NK-92 (cell line): ENCODE results near the gene ASH1L.
"Not testable (repeated sequence)": the region's sequence is repeated elsewhere in the genome, so short reads cannot be mapped to it uniquely, and the experiment has no call there.

Experiments
- DNase-seq: peaks from one replicate; lab custom pipeline; 2025; ENCODE audit not compliant: unreplicated experiment; lab: John Stamatoyannopoulos, UW

Gene ASH1L

DNA sequence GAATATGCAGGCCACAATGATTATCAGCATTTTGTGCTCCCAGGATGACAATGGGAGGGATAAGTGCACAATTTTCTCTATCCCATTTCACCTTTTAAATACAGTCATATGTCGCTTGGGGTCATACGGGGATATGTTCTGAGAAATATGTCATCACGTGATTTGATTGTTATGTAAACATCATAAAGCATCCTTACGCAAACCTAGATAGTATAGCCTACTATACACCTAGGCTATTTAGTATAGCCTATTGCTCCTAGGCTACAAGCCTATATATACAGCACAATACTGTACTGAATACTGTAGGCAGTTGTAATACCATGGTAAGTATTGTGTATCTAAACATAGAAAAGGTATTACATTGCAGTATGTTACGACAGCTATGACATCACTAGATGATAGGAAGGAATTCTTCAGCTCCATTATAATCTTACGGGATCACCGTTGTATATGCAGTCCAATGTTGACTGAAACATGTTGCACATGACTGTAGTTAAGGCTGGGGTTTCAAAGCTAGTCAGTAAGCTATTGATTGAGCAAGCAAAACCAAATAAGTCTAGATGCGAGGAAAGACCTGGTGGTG, 223.0 kb downstream of the ASH1L start:
- DNase-seq: no peak

DNA sequence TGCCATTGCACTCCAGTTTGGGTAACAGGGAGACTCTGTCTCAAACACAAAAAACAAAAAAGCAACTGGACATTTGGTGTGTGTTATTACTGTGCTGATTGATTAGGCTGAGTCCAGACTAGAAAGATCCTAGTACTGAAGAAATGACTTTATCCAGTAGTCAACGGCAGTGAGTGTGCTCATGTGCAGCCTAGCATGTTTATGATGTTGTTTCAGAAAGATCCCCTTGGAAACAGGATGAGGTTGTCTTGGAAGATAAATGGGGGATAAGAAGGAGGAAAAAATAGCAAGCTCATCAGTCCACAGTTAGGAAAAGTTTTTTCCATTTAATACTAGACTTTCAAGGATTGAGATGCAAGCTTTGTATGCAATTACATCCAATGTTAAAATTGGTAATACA, 227.6 kb downstream of the ASH1L start:
- DNase-seq: no peak

DNA sequence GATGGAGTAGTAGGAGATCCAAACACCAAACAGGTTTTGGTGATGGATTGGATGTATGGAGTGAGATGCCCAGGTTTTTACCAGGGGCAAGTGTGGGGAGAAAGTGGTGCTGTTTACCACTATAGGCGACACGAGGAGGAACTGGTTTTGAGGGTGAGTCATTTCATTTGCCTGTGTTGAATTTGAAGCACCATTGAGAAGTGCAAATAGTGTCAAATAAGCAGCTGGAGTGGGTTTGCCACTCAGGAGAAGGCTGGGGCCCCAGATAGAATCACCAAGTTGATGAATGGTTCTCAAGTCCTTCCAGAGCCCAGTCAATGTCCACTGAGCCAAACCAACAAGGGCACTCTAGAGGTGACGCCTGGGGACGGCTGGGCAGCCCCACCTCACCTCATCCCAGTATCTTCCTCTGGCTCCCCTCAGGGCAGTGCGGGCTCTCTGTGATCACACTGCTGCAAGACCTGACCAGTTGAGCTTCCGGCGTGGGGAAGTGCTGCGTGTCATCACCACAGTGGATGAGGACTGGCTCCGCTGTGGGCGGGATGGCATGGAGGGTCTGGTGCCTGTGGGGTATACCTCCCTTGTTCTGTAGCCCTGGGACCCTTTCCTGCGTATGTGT, 232.5 kb downstream of the ASH1L start:
- DNase-seq: no peak

DNA sequence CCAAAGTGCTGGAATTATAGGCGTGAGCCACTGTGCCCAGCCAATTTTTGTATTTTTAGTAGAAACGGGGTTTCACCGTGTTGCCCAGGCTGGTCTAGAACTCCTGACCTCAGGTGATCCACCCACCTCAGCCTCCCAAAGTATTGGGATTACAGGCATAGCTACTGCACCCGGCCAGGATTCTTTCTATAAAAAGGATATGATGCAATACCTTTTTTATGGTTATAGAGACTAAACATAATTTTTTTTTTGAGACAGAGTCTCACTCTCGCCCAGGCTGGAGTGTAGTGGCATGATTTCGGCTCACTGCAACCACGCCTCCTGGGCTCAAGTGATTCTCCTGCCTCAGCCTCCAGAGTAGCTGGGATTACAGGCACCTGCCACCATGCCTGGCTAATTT, 233.7 kb downstream of the ASH1L start:
- DNase-seq: not testable (repeated sequence)

DNA sequence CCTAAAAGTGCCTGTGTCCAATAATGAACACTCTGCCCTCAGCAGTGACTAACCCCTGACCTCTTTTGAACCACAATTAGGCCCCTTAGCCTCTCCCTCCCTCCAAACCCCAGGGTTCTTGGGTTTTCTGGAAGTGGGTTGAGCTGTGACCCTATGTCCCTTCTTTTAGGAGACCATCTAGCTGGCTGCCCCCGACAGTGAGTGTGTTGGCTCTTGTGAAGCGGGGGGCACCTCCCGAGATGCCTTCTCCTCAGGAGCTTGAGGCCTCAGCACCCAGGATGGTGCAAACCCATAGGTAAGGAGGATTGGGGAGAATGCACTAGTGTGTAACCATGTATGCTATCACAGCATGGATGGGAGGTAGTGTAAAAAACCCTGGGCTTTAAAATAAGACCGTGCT, 234.6 kb downstream of the ASH1L start:
- no peak for DNase-seq

DNA sequence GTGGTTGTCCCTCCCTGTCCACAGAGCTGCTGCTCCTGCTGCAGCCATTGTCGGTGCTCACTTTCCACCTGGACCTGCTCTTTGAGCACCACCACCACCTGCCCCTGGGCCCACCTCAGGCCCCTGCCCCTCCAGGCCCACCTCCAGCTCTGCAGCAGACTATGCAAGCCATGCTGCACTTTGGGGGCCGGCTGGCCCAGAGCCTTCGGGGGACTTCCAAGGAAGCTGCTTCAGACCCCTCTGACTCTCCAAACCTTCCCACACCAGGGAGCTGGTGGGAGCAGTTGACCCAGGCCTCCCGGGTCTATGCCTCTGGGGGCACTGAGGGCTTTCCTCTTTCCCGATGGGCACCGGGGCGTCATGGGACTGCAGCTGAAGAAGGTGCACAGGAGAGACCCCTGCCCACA, 236.0 kb downstream of the ASH1L start:
- no peak for DNase-seq

DNA sequence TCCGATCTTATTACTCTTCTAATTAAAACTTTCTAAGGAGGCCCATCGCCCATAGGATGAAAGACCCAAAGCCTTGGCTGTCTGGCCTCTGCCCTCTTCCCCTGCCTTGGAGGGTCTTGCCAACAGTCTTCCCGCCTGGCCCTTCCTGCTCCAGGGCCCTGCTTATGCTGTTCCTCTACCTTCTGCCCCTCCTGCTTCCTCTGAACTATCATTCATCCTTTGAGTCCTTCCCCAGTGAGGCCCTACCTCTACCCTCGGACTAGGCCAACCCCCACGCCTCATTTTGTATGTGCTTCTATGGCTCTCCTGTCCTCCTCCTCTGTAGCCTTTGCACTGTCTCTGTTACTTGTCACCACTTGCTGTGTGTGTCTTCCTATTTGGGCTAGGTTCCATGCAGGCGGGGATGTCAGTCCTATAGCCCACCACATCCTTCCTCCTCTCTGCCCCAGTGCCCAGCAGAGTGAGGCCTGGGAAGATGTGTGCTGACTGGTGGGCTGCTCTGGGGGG, 236.5 kb downstream of the ASH1L start:
- DNase-seq: no peak

DNA sequence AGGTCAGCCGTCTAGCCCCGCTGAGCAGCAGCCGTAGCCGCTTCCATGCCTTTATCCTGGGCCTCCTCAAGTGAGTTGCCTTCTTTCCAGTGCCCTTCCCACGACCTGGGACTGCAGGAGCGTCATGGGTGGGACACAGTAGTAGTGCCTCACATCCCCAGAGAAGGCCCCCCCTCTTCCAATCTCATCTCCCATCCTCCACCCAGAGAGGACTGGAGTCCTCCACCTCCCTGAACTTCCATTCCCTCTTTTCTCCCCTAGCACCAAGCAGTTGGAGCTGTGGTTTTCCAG, 237.1 kb downstream of the ASH1L start:
- no peak for DNase-seq

DNA sequence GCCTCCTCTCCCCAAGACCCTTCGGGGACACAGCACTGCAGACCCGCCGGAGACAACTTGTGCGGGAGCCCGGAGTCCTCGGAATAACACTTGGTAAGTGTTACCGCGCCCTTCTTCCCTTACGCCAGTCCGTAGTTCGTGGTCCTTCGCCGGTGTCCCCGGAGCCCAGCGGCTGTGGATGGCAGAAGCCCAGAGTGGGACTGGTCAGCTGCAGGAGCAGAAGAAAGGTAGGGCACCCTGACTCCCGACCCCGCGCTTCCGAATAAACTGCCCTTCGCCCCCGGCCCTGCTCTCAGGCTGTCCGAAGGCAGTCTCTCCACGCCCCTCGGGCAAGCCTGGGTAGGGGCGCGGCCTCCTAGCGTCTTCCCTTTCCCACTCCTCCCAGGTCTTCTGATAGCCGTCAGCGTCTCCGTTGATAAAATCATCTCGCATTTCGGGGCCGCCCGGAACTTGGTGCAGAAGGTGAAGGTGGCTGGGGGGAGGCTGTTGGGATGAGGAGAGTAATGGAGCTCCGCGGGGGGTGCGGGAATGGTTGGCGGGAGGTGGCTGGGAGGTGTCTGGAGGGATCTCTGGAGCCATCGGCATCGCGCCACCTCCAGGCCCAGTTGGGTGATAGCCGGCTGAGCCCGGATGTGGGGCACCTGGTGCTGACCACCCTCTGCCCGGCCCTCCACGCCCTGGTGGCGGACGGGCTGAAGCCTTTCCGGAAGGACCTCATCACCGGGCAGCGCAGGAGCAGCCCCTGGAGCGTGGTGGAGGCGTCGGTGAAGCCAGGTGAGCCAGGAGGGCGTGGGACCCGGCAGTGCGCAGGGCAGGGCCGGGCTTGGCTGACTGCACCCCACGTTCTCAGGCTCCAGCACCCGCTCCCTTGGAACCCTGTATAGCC, 237.6 kb downstream of the ASH1L start:
- DNase-seq: no peak

DNA sequence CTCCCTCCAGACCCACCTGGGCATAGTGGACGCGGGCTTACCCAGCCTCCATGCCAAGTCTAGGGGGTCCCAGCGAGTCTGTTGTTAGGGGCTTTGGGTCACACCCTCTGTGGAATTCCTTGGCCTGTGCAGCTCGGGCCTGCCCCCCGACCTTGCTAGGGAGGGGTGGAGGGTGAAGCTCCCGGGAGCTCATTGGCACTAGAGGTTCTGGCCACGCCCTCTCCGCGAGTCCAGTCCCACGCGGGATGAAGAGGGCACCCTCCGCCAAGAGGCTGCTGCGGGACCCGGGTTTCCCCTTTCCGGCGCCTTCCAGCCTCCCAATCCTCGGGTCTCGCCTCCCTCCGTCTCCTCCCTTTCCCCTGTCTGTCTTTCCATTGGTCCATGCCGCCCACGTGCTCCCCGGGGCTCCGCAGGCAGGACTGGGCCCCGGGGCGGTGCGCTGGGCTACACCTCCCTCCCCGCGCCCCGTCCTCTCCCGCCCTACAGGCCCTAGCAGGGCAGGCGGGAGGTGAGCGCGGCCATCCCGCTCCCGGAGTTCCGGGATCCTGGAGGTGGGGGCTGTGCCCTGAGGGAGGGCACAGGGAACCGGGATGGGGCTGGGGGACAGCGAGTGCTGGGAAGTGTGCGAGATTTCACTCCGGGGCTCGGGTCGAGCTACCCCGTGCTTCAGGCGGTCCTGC, 238.4 kb downstream of the ASH1L start:
- peak; percentile 49 for DNase-seq

DNA sequence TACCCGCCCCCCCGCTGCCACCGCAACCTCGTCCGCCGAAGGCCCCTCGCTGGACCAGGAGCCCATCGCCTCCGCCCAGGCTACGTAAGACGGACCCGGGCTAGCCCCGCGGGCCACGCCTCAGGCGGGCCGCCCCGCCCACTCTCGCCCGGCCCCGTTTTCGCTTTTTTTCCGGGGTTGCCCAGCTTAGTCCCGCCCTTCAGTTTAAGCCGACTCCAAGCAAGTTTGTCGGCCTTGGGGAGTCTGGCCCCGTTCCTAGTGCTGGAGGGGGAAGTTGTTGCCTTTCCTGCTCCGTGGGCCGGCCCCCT, 238.9 kb downstream of the ASH1L start:
- DNase-seq: no peak

DNA sequence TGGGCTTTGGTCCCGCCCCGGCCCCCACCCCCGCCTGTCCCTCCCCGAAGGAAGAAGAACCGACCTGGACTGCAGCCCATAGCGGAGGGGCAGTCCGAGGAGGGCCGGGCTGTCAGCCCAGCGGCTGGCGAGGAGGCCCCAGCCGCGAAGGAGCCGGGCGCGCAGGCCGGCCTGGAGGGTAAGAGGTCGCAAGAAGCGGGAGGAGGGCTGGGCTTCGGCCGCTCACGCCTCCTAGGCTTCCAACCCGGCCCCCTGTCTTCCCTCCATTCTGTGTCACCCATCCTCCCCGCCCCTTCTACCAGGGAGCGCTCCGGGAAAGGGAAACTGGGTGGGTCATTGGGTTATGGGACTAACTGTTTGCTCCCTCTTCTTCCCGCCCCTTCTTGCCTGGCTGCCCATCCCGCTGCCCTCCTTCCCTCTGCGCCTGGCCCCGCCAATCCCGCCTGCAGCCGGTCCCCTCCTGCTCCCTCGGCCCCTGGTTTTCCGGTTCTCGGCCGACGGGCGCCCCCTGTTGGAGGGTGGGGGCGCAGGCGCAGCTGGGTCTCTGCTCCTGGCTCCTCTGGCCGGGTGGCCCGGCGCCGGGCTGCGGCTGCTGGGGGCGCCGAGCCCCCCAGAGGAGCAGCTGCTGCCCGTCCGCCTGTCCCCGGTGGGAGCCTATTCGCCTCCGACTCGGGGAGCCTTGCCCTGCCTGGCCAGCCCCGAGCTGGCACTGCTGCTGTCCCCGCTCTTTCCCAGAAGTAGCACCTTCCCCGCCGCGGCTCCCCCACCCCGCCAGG, 239.5 kb downstream of the ASH1L start:
- DNase-seq: no peak

DNA sequence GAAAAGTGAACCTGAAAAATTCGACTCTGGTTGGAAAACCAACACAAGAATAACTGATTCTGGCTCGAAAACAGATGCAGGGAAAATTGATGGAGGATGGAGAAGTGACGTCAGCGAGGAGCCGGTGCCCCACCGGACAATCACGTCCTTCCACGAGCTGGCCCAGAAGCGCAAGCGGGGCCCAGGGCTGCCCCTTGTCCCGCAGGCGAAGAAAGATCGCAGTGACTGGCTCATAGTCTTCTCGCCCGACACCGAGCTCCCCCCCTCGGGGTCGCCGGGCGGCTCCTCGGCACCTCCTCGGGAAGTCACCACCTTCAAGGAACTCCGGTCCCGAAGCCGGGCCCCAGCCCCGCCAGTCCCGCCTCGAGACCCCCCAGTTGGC, 240.0 kb downstream of the ASH1L start:
- DNase-seq: no peak

DNA sequence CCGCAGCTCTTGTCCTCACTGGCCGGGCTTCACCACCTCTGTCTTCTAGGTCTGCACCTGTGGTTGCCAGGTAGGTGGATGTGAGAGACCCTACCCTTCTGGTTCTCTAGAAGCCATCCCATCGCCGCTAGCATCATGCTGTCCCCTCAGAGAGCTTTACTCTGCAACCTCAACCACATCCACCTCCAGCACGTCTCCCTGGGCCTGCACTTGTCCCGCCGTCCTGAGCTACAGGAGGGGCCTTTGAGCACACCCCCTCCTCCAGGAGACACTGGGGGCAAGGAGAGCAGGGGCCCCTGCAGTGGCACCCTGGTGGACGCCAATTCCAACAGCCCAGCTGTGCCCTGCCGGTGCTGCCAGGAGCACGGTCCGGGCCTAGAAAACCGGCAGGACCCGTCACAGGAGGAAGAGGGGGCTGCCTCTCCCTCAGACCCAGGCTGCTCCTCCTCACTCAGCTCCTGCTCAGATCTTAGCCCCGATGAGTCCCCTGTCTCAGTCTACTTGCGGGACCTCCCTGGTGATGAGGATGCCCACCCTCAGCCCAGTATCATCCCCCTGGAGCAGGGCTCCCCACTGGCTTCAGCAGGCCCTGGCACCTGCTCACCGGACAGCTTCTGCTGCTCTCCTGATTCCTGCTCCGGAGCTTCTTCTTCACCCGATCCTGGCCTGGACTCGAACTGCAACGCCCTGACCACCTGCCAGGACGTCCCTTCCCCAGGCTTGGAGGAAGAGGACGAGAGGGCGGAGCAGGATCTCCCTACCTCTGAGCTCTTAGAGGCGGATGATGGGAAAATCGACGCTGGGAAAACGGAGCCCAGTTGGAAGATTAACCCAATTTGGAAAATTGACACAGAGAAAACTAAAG, 240.7 kb downstream of the ASH1L start:
- DNase-seq: no peak

DNA sequence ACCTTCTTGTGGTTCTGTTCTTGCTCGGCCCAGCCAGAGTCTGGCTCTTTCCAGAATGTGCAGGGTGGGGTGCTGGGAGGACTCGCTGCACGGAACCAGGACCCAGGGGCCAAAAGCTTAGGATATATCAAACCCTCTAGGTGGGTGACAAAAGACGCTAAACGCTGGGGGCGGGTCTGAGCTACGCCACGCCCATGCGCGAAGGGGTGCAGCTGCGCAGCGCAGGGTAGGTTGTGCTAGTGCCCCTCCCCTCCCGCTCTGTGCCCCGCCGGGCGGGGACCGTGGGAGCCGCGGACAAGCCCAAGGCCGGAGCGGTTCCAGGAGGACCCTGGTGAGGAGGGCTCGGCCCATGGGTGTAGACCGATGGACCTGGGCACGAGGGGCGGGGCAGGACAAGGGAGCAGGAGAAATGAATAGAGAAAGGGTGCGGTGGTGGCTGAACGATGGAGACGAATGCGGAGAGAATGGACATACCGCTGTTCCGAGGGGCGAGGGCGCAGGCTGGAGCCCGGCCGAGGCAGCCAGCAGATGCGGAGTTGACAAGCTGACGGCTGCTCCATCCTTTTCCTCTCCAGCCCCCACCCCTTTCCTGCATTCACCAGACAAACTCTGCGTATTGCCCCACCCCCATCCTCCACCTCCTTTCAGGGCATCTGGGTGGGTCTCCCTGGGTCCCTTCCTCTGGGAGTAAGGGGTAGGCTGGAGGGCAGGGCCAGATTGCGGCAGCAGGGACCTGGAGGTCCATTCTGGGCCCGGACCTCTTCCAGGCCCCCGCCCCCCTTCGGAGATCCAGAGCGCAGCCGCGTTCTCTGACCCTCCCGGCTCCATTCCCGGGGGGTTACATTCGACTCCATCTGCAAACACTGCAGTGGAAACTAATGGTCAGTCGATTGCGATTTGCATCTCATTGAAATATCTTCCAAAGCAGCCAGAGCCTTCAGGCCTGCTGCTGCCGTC, 241.7 kb downstream of the ASH1L start, which contains the start of gene RUSC1:
Gene RUSC1, plus strand, starts transcription at position 234 of the 957 bp plus-strand sequence. CDS start 880 bp downstream, outside the sequence.
- no peak for DNase-seq

DNA sequence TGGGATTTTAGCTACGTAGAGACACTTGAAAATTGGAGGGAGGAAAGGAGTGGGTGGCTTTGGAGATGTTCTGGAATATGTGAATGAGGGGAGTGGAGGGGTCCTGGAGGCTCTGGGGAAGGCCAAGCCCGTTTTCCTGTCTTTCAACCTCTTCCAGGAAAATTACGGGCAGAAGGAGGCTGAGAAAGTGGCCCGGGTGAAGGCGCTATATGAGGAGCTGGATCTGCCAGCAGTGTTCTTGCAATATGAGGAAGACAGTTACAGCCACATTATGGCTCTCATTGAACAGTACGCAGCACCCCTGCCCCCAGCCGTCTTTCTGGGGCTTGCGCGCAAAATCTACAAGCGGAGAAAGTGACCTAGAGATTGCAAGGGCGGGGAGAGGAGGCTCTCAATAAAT, 242.4 kb downstream of the ASH1L start:
- DNase-seq: no peak

DNA sequence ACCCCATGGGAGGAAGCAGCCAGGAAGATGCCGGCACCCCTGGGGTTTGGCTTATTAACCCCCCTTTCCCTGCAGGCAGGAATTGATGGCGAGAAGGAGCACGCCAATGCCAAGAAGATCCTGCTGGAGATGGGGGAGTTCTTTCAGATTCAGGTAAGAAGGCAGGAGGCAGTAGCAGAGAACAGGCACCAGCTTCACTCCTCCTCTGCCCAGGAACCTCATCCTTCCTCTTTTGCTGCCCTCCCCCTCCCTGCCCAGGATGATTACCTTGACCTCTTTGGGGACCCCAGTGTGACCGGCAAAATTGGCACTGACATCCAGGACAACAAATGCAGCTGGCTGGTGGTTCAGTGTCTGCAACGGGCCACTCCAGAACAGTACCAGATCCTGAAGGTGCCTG, 243.1 kb downstream of the ASH1L start:
- DNase-seq: no peak

DNA sequence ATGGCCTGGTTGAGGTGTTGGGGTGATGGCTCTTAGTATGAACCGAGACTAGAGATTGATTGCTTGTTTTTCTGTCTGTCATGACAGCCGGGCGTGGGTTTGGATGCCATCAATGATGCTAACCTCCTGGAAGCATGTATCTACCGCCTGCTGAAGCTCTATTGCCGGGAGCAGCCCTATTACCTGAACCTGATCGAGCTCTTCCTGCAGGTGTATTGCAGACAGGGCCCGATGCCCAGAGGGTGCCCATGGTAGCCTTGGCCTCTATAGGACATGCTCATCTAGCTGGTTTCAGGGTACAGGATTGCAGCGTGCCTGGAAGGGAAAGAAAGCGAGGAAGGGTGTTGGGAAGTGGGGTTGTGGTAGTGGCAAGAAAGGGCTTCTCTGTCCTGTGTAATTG, 244.5 kb downstream of the ASH1L start:
- DNase-seq: no peak

DNA sequence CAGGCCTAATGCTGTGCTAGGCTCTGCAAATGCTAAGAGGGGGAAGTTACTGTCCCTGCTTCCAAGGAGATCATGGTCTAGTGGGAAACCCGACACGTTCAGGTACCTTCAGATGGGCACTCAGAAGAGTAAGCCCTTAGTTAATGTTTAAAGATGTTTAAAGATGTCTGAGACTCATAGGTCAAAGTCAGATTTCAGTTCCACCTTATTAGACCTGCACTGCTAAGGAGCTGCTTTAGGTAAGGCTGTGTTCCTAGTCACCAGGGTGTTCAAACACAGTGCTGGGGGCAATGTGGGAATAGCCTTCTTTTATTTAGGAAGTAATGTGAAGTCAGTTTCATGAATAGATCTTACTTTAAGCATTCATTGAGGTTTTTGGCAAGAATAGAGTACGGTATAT, 245.7 kb downstream of the ASH1L start:
- DNase-seq: no peak
